HEK293 (cell line): ENCODE measurements around the gene TRAF3.

ENCODE experiments used
- TF ChIP-seq, protein P1 (sequence below): fragments of 450-650 bp; formaldehyde crosslinking; IDR thresholded peaks from 2 replicates; pipeline ENCODE4 v1.5.1; 2016; ENCODE audit warnings: missing biosample characterization, missing genetic modification characterization

Gene TRAF3

DNA sequence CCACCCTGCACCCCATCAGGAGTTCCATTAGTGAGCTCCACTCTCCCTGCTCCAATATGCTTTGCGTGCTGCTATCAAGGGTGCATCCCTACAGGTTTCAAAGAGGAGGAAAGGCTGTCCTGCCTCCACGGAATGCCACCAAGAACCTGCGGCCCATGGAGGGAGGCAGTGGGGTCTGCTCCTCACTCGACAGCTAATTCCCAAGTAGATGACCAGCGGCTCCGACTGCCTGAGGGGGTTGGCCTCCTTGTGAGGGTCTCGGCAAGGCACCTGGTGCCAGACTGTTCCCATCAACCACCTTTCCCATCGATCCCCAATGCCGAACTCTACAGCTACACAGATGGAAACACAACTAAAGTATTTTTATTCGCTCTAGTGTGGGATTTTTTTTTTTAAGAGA is 181.2 kb downstream of the TRAF3 start (continued):
- TF ChIP-seq, protein P1, sequence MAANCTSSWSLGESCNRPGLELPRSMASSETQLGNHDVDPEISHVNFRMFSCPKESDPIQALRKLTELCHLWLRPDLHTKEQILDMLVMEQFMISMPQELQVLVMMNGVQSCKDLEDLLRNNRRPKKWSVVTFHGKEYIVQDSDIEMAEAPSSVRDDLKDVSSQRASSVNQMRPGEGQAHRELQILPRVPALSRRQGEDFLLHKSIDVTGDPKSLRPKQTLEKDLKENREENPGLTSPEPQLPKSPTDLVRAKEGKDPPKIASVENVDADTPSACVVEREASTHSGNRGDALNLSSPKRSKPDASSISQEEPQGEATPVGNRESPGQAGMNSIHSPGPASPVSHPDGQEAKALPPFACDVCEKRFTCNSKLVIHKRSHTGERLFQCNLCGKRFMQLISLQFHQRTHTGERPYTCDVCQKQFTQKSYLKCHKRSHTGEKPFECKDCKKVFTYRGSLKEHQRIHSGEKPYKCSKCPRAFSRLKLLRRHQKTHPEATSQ (tag by site-specific recombination): no peak
